ENCODE results near the gene HPCAL1.

DNA sequence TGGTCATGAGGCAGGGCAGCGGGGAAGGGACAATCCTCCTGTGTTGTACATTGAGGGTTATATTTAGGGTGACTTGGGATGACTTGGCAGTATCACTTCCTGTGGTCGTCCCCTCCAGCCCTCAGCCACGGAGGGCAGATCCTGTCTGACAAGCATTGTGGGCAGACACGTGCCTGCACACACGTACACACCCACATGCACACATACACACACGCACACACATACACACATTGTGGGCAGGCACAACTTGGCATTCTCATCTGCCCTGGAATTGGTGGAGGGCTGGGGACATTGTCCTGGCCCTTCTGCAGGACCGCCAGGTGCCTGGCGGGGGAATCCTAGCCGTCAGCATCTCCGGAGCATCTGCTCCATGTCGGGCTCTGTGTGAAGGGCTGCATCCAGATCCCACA, 97.9 kb downstream of the HPCAL1 start:
- no peak for TF ChIP-seq FOS (IDR thresholded peaks at IDR 0.05; ENCODE audit: low read depth, low read length)
- TF ChIP-seq, protein P1, sequence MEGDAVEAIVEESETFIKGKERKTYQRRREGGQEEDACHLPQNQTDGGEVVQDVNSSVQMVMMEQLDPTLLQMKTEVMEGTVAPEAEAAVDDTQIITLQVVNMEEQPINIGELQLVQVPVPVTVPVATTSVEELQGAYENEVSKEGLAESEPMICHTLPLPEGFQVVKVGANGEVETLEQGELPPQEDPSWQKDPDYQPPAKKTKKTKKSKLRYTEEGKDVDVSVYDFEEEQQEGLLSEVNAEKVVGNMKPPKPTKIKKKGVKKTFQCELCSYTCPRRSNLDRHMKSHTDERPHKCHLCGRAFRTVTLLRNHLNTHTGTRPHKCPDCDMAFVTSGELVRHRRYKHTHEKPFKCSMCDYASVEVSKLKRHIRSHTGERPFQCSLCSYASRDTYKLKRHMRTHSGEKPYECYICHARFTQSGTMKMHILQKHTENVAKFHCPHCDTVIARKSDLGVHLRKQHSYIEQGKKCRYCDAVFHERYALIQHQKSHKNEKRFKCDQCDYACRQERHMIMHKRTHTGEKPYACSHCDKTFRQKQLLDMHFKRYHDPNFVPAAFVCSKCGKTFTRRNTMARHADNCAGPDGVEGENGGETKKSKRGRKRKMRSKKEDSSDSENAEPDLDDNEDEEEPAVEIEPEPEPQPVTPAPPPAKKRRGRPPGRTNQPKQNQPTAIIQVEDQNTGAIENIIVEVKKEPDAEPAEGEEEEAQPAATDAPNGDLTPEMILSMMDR (conservative IDR thresholded peaks at IDR 0.05; ENCODE audit: low read depth, low read length), result no peak
- TF ChIP-seq RCOR1 (IDR thresholded peaks at IDR 0.05; ENCODE audit: insufficient replicate concordance, low read length), result no peak
- no peak for TF ChIP-seq POLR2A (IDR thresholded peaks at IDR 0.05; ENCODE audit: low read depth, low read length)
- no peak for TF ChIP-seq USF2 (IDR thresholded peaks at IDR 0.05; ENCODE audit: low read depth, low read length)
- TF ChIP-seq MAFK (IDR thresholded peaks at IDR 0.05; ENCODE audit: low read depth, low read length), result no peak
- TF ChIP-seq CHD1 (IDR thresholded peaks at IDR 0.05; ENCODE audit: low read depth, low read length), result no peak
- TF ChIP-seq MXI1 (IDR thresholded peaks at IDR 0.05; ENCODE audit: borderline replicate concordance, low read depth, low read length), result no peak
- TF ChIP-seq RAD21 (IDR thresholded peaks at IDR 0.05; ENCODE audit: low read length), result no peak
